IPS-18c (cell line): Measurements from ENCODE around the gene FRS2.
"Not testable (repeated sequence)": the region's sequence is repeated elsewhere in the genome, so short reads cannot be mapped to it uniquely, and the experiment has no call there.

Experiments used
- H3K4me3 ChIP-seq: 2 replicates; pipeline ENCODE4 v1.7.0; 2013; ENCODE audit warnings: low read depth, mild to moderate bottlenecking, low read length, moderate library complexity; ENCODE audit not compliant: insufficient read depth
- H3K9me3 ChIP-seq: one replicate; pipeline ENCODE4 v1.6.1; 2013; ENCODE audit warnings: mild to moderate bottlenecking, low read length, moderate library complexity; ENCODE audit not compliant: control insufficient read depth, insufficient read depth

FRS2 gene

GRCh38 chr12:69585189-69586062 lies 115.2 kb downstream of the FRS2 start, which contains the start of gene CCT2:
TSS of gene CCT2 (plus strand) at chr12:69585459. CDS start at chr12:69585522, 63 bp downstream.
- peak within 1 kb of the TSS; percentile 99 for H3K4me3 ChIP-seq
- H3K9me3 ChIP-seq: no peaks in the 10 kb centered on the region

DNA sequence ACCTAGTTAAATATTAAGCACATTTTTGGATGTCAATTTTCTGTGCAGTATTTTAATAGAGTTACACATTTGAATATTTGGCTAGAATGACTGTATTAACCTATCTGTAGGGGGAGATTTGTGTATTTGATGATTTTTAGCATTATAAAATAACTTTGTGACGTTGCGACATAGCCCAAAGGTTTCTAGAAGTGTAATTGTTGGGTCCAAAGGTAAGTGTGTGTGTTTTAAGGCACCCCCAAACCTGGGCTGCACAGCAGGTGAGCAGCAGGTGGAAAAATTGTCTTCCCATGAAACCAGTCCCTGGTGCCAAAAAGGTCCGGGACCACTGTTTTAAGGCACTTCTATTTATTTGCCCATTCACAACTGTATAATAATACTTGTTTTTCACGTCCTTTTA lies 118.3 kb downstream of the FRS2 start:
- Histone ChIP-seq H3K4me3 (no peak overlapping the region), H3K9me3 (no peaks in the 10 kb centered on the region)

- no peaks in the 10 kb centered on the region for H3K9me3 ChIP-seq
- no peak overlapping the region for H3K4me3 ChIP-seq
These were observed 118.9 kb downstream of the FRS2 start for GRCh38 chr12:69589082-69589481.

- no peak overlapping the region for H3K4me3 ChIP-seq
- no peaks in the 10 kb centered on the region for H3K9me3 ChIP-seq
These were observed 125.5 kb downstream of the FRS2 start for GRCh38 chr12:69595689-69596088.

- H3K4me3 ChIP-seq: no peak overlapping the region
- no peaks in the 10 kb centered on the region for H3K9me3 ChIP-seq
These were observed 128.1 kb downstream of the FRS2 start for GRCh38 chr12:69598174-69598753.

DNA sequence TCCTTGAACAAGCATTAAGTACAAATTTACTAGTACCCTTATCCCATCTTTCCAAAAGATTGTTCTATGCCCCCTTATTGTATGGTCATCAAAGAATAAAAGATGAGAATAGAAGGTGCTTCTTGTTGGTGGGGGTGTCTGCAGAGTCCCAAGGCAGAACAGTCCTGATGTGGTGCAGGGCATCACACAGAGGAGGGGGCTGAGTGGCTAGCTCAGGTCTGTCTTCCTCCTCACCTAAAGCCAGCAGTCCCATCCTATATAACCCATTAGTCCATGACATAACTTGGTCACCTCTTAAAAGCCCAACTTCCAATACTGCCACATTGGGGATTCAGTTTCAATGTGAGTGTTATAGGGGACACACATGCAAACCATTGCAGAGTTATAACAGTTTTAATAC lies 130.6 kb downstream of the FRS2 start:
- Histone ChIP-seq H3K4me3 (no peak overlapping the region), H3K9me3 (no peaks in the 10 kb centered on the region)

DNA sequence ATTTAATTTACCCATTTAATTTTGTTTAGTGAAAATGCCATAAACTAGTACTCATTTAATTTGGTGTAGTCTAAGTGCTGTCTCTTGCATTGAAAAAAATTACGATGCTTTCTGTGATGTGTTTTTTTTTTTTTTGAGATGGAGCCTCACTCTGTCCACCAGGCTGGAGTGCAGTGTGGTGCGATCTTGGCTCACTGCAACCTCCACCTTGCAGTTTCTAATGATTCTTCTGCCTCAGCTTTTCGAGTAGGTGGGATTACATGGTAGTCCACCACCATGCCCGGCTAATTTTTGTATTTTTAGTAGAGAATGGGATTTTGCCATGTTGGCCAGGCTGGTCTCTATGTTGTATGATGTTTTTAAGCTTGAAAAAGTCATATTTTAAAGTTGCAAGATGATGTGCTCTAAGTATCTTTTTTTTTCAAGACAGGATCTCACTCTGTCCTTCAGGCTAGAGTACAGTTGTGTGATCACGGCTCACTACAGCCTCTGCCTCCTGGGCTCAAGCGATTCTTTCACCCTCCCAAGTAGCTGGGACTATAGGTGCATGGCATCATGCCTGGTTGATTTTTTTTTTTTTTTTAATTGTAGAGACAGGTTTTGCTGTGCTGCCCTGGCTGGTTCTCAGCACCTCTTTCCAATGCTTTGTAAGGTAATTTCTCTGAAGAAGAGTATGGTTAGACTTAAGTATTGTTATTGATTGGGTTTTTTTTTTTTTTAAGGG lies 131.9 kb downstream of the FRS2 start:
- H3K9me3 ChIP-seq: no peaks in the 10 kb centered on the region
- H3K4me3 ChIP-seq: no peak overlapping the region

DNA sequence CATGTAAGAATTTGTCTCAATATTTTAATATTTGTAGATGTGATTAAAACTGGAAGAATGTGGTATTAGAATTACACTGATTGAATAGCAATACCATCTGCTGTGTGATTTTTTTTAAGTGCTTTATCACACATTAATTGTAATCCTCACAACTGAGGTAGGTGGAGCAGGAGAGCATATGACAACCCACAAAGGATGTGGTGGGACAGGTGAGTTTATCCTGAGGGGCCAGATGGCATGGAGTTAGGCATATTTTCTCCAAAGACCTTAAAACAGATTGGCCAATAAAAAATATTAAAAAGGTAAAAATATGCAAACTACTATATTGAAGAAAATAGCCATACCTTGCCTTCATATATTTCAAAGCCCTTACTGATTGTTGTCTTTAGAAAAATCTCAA lies 132.8 kb downstream of the FRS2 start:
- Histone ChIP-seq H3K4me3 (no peak overlapping the region), H3K9me3 (no peaks in the 10 kb centered on the region)

GRCh38 chr12:69603556-69603955 lies 133.4 kb downstream of the FRS2 start:
- H3K9me3 ChIP-seq, H3K4me3 ChIP-seq: not testable (repeated sequence)

- not testable (repeated sequence) for H3K9me3 ChIP-seq, H3K4me3 ChIP-seq
These were observed 134.1 kb downstream of the FRS2 start for GRCh38 chr12:69604275-69604674.

DNA sequence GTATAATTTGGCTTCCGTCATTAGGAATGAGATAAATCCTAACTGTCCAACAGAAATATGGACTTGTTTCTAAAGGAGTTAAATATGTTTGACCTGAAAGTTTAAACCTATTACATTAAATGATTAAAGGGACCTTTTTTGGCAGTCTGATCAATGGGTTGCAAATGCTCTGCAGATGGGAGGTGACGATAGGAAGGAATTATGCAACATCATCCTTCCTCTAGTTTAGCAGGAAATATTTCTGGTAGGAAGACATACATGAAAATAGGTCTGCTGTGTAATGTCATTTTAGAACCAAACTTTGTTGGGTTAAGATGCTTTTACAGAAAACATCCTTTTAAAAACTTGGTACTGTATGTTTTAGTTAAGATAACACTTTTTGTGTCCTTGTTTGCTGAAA lies 137.9 kb downstream of the FRS2 start:
- no peak overlapping the region for H3K4me3 ChIP-seq
- no peaks in the 10 kb centered on the region for H3K9me3 ChIP-seq

GRCh38 chr12:69610126-69610525 lies 139.9 kb downstream of the FRS2 start:
- Histone ChIP-seq H3K4me3 (no peak overlapping the region), H3K9me3 (no peaks in the 10 kb centered on the region)

- Histone ChIP-seq H3K9me3 (no peaks in the 10 kb centered on the region), H3K4me3 (no peak within 1 kb of the TSS)
These were observed 140.5 kb downstream of the FRS2 start, which contains the start of gene LRRC10 for GRCh38 chr12:69610729-69611128. TSS of gene LRRC10 (minus strand) at chr12:69610907. CDS start at chr12:69610838, 69 bp downstream.

GRCh38 chr12:69613351-69613750 lies 143.2 kb downstream of the FRS2 start:
- H3K4me3 ChIP-seq: no peak overlapping the region
- no peaks in the 10 kb centered on the region for H3K9me3 ChIP-seq

GRCh38 chr12:69616025-69616424 lies 145.8 kb downstream of the FRS2 start:
- H3K4me3 ChIP-seq: no peak overlapping the region
- H3K9me3 ChIP-seq: no peaks in the 10 kb centered on the region

- Histone ChIP-seq H3K4me3 (no peak overlapping the region), H3K9me3 (no peaks in the 10 kb centered on the region)
These were observed 148.9 kb downstream of the FRS2 start for GRCh38 chr12:69619050-69619449.

- Histone ChIP-seq H3K4me3 (no peak overlapping the region), H3K9me3 (no peaks in the 10 kb centered on the region)
These were observed 149.9 kb downstream of the FRS2 start for GRCh38 chr12:69620077-69620476.

GRCh38 chr12:69620921-69621320 lies 150.7 kb downstream of the FRS2 start:
- Histone ChIP-seq H3K9me3 (no peaks in the 10 kb centered on the region), H3K4me3 (no peak overlapping the region)
